RWPE2 (cell line): ENCODE measurements around the gene POLE.

Experiments
- ATAC-seq: fragments of 200-7000 bp; cut with Tn5 transposase; 3 replicates; pipeline ENCODE4 v1.9.1; 2021; ENCODE audit warnings: low read depth
- DNase-seq: peaks from one replicate; pipeline ENCODE4 v3.0.0-alpha.2; 2020; ENCODE audit warnings: low spot score
- H3K27ac ChIP-seq: fragments of 450-650 bp; 2 replicates; pipeline ENCODE4 v1.5.1; 2017; ENCODE audit warnings: mild to moderate bottlenecking; ENCODE audit not compliant: poor library complexity, severe bottlenecking
- H3K27me3 ChIP-seq: fragments of 250-450 bp; sonication (Bioruptor Pico); 2 replicates; pipeline ENCODE4 v1.5.1; 2021; ENCODE audit warnings: mild to moderate bottlenecking, moderate library complexity; ENCODE audit not compliant: insufficient read depth, poor library complexity, severe bottlenecking
- H3K36me3 ChIP-seq: fragments of 250-450 bp; sonication (Bioruptor Pico); 2 replicates; pipeline ENCODE4 v1.5.1; 2020; ENCODE audit warnings: low read depth, mild to moderate bottlenecking, moderate library complexity
- H3K4me1 ChIP-seq: fragments of 250-450 bp; sonication (Bioruptor Pico); 2 replicates; pipeline ENCODE4 v1.5.1; 2021; ENCODE audit warnings: mild to moderate bottlenecking, moderate library complexity; ENCODE audit not compliant: insufficient read depth, poor library complexity, severe bottlenecking
- H3K4me3 ChIP-seq: fragments of 250-450 bp; sonication (Bioruptor Pico); 2 replicates; pipeline ENCODE4 v1.5.1; 2021; ENCODE audit warnings: mild to moderate bottlenecking, moderate library complexity; ENCODE audit not compliant: severe bottlenecking
- H3K9me3 ChIP-seq: fragments of 250-450 bp; sonication (Bioruptor Pico); 2 replicates; pipeline ENCODE4 v1.5.1; 2021; ENCODE audit warnings: mild to moderate bottlenecking, moderate library complexity; ENCODE audit not compliant: severe bottlenecking
- TF ChIP-seq, protein P1 (sequence below): fragments of 450-650 bp; IDR thresholded peaks from one replicate; pipeline ENCODE4 v1.5.1; 2017; ENCODE audit warnings: mild to moderate bottlenecking, moderate library complexity; ENCODE audit not compliant: poor library complexity, severe bottlenecking

The POLE gene

GRCh38 chr12:132718644-132719043 lies 31.5 kb upstream of the POLE start:
- H3K36me3 ChIP-seq, result peaks cover 90% of the 10 kb centered on the region
- no peak for ATAC-seq

GRCh38 chr12:132717531-132718387 lies 30.6 kb upstream of the POLE start:
- Histone ChIP-seq H3K4me3 (no peak overlapping the region), H3K4me1 (no peaks in the 10 kb centered on the region), H3K9me3 (no peaks in the 10 kb centered on the region), H3K27ac (no peak overlapping the region), H3K27me3 (no peaks in the 10 kb centered on the region), H3K36me3 (peaks cover 81% of the 10 kb centered on the region)
- DNase-seq (no peak), ATAC-seq (no peak)
- TF ChIP-seq, protein P1, sequence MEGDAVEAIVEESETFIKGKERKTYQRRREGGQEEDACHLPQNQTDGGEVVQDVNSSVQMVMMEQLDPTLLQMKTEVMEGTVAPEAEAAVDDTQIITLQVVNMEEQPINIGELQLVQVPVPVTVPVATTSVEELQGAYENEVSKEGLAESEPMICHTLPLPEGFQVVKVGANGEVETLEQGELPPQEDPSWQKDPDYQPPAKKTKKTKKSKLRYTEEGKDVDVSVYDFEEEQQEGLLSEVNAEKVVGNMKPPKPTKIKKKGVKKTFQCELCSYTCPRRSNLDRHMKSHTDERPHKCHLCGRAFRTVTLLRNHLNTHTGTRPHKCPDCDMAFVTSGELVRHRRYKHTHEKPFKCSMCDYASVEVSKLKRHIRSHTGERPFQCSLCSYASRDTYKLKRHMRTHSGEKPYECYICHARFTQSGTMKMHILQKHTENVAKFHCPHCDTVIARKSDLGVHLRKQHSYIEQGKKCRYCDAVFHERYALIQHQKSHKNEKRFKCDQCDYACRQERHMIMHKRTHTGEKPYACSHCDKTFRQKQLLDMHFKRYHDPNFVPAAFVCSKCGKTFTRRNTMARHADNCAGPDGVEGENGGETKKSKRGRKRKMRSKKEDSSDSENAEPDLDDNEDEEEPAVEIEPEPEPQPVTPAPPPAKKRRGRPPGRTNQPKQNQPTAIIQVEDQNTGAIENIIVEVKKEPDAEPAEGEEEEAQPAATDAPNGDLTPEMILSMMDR, result no peak

More at GRCh38 chr12:132718644-132719043, 31.5 kb upstream of the POLE start:
- H3K4me3 ChIP-seq, result no peak overlapping the region
- no peaks in the 10 kb centered on the region for H3K4me1 ChIP-seq
- no peaks in the 10 kb centered on the region for H3K9me3 ChIP-seq
- TF ChIP-seq, protein P1, result no peak
- no peak for DNase-seq
- H3K27ac ChIP-seq, result no peak overlapping the region
- no peaks in the 10 kb centered on the region for H3K27me3 ChIP-seq

DNA sequence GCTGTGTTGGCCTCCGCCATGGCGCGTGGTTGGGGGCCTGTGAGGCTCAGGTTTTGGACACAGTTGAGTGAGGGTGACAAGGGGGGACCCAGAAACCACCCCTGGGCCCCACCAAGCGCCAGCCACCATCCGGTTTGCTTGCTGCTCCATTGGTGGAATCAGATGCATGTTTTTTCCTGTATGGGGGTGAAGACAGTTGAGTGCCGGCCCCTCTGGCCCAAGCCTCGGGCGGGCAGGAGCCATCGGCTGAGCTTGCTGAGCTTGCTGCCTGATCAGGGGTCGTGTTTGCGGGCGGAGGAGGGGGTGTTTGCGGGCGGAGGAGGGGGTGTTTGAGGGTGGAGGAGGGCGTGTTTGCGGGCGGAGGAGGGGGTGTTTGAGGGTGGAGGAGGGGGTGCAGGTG lies 29.9 kb upstream of the POLE start:
- Histone ChIP-seq H3K36me3 (peaks cover 74% of the 10 kb centered on the region), H3K9me3 (no peaks in the 10 kb centered on the region), H3K27ac (no peak overlapping the region), H3K27me3 (no peaks in the 10 kb centered on the region), H3K4me3 (no peak overlapping the region), H3K4me1 (peaks cover 4% of the 10 kb centered on the region)
- no peak for DNase-seq
- TF ChIP-seq, protein P1, result no peak
- no peak for ATAC-seq

DNA sequence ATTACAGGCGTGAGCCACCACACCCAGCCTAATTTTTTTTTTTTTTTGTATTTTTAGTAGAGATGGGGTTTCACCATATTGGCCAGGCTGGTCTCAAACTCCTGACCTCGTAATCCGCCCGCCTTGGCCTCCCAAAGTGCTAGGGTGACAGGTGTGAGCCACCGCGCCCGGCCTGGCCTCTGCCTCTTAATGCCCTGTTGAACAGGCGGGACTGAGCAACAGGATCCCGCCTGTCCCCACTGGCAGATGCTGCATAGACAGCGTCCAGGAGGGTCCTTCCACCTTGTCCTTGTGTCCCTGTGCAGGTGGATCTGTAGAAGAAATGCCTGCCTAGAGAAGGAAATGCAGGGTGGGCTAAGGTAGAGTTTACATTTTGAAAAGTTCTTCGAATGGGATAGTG lies 29.2 kb upstream of the POLE start:
- DNase-seq, result no peak
- H3K4me3 ChIP-seq, result no peak overlapping the region
- H3K36me3 ChIP-seq, result peaks cover 67% of the 10 kb centered on the region

GRCh38 chr12:132715874-132716273 lies 28.7 kb upstream of the POLE start:
- H3K4me3 ChIP-seq, result no peak overlapping the region
- TF ChIP-seq, protein P1, result no peak
- H3K27ac ChIP-seq, result no peak overlapping the region
- H3K4me1 ChIP-seq, result peaks cover 9% of the 10 kb centered on the region
- H3K36me3 ChIP-seq, result peaks cover 63% of the 10 kb centered on the region
- H3K9me3 ChIP-seq, result no peaks in the 10 kb centered on the region
- ATAC-seq (no peak), DNase-seq (no peak)
- H3K27me3 ChIP-seq, result no peaks in the 10 kb centered on the region

More for the DNA sequence above, 29.2 kb upstream of the POLE start:
- ATAC-seq, result no peak
- Histone ChIP-seq H3K27me3 (no peaks in the 10 kb centered on the region), H3K4me1 (peaks cover 9% of the 10 kb centered on the region), H3K9me3 (no peaks in the 10 kb centered on the region), H3K27ac (no peak overlapping the region)
- TF ChIP-seq, protein P1, result no peak
